HEK293 (cell line): Measurements from ENCODE around the gene KCNK4.

Experiments used
- ZFP69B ChIP-seq: fragments of 450-650 bp; formaldehyde crosslinking; IDR thresholded peaks from 2 replicates; pipeline ENCODE4 v1.5.1; 2016; ENCODE audit warnings: missing biosample characterization, missing genetic modification characterization
- ZNF501 ChIP-seq: fragments of 450-650 bp; formaldehyde crosslinking; IDR thresholded peaks from 2 replicates; pipeline ENCODE4 v1.5.1; 2016; ENCODE audit warnings: missing biosample characterization, missing genetic modification characterization
- ZNF768 ChIP-seq: fragments of 450-650 bp; formaldehyde crosslinking; IDR thresholded peaks from 2 replicates; pipeline ENCODE4 v1.5.1; 2018; ENCODE audit warnings: missing biosample characterization, mild to moderate bottlenecking, missing genetic modification characterization
- ZNF837 ChIP-seq: fragments of 450-650 bp; formaldehyde crosslinking; IDR thresholded peaks from 2 replicates; pipeline ENCODE4 v1.5.1; 2016; ENCODE audit warnings: missing biosample characterization, missing genetic modification characterization
- TF ChIP-seq, protein P1 (sequence below): fragments of 450-650 bp; formaldehyde crosslinking; IDR thresholded peaks from 2 replicates; pipeline ENCODE4 v1.5.1; 2017; ENCODE audit warnings: missing biosample characterization, mild to moderate bottlenecking, missing genetic modification characterization, moderate library complexity
- TF ChIP-seq, protein P2 (sequence below): fragments of 450-650 bp; formaldehyde crosslinking; IDR thresholded peaks from 2 replicates; pipeline ENCODE4 v1.5.1; 2016; ENCODE audit warnings: missing biosample characterization, missing genetic modification characterization
- TF ChIP-seq, protein P3 (sequence below): fragments of 450-650 bp; formaldehyde crosslinking; IDR thresholded peaks from 2 replicates; pipeline ENCODE4 v1.5.1; 2017; ENCODE audit warnings: missing biosample characterization, missing genetic modification characterization

DNA sequence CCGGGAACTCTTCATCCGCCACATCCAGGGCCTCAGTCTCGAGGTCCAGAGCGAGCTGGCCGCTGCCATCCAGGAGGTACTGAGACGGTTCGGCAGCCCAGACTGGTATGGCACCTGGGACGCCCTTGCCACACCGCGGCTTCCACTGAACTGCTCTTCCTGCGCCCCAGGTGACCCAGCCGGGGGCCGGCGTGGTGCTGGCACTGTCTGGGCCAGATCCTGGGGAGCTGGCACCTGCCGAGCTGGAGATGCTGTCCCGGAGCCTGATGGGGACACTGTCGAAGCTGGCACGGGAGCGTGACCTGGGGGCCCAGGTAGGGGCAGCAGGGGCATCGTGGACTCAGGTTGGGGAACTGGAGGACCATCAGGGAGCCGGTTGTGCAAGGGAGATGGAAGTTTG lies 50.3 kb downstream of the KCNK4 start:
- TF ChIP-seq, protein P1, sequence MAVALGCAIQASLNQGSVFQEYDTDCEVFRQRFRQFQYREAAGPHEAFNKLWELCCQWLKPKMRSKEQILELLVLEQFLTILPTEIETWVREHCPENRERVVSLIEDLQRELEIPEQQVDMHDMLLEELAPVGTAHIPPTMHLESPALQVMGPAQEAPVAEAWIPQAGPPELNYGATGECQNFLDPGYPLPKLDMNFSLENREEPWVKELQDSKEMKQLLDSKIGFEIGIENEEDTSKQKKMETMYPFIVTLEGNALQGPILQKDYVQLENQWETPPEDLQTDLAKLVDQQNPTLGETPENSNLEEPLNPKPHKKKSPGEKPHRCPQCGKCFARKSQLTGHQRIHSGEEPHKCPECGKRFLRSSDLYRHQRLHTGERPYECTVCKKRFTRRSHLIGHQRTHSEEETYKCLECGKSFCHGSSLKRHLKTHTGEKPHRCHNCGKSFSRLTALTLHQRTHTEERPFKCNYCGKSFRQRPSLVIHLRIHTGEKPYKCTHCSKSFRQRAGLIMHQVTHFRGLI (tag by site-specific recombination) = no peak
- no peak for TF ChIP-seq ZFP69B (tag by site-specific recombination)
- no peak for TF ChIP-seq ZNF837 (tag by site-specific recombination)
- no peak for TF ChIP-seq ZNF768 (tag by site-specific recombination)
- TF ChIP-seq, protein P2, sequence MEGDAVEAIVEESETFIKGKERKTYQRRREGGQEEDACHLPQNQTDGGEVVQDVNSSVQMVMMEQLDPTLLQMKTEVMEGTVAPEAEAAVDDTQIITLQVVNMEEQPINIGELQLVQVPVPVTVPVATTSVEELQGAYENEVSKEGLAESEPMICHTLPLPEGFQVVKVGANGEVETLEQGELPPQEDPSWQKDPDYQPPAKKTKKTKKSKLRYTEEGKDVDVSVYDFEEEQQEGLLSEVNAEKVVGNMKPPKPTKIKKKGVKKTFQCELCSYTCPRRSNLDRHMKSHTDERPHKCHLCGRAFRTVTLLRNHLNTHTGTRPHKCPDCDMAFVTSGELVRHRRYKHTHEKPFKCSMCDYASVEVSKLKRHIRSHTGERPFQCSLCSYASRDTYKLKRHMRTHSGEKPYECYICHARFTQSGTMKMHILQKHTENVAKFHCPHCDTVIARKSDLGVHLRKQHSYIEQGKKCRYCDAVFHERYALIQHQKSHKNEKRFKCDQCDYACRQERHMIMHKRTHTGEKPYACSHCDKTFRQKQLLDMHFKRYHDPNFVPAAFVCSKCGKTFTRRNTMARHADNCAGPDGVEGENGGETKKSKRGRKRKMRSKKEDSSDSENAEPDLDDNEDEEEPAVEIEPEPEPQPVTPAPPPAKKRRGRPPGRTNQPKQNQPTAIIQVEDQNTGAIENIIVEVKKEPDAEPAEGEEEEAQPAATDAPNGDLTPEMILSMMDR (tag by site-specific recombination) = no peak
- TF ChIP-seq, protein P3, sequence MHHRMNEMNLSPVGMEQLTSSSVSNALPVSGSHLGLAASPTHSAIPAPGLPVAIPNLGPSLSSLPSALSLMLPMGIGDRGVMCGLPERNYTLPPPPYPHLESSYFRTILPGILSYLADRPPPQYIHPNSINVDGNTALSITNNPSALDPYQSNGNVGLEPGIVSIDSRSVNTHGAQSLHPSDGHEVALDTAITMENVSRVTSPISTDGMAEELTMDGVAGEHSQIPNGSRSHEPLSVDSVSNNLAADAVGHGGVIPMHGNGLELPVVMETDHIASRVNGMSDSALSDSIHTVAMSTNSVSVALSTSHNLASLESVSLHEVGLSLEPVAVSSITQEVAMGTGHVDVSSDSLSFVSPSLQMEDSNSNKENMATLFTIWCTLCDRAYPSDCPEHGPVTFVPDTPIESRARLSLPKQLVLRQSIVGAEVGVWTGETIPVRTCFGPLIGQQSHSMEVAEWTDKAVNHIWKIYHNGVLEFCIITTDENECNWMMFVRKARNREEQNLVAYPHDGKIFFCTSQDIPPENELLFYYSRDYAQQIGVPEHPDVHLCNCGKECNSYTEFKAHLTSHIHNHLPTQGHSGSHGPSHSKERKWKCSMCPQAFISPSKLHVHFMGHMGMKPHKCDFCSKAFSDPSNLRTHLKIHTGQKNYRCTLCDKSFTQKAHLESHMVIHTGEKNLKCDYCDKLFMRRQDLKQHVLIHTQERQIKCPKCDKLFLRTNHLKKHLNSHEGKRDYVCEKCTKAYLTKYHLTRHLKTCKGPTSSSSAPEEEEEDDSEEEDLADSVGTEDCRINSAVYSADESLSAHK (tag by site-specific recombination) = no peak
- TF ChIP-seq ZNF501 (tag by site-specific recombination) = no peak
